Measurements from ENCODE around the gene KRT82.

KRT82 gene

DNA sequence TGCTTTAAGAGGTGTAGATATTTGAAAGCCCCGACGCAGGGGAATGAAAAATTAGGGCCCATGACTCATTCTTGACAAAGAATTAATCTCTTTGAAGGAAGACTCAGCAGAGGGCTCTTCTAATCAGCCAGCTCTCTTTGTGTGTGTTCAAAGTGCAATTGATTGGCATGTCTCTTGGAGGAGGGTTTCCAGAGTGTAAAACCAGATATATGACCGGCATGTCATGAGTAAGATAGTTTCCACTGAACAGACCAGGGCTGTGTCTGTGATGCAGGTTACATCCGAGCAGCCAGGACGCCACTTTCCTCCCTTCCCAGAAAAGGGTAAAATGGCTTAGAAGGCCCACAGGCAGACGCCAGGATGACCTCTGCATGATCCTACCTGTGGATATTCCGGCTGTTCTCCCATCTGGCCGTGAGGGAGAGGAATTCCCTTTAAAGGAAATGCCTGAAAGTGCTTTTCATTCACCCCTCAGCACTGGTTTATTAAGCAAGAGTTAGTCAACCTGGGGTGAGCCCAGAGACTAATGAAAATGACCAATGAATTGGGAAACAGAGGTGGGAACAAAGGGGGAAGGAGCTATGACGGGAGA lies 35.3 kb upstream of the KRT82 start:
- H3K36me3 ChIP-seq (ENCODE audit: control insufficient read depth, insufficient read depth, low read length), result no peaks in the 10 kb centered on the region
- H3K9ac ChIP-seq (ENCODE audit: low read length), result no peak overlapping the region
- H3K4me3 ChIP-seq (ENCODE audit: low read length), result no peak overlapping the region
- peaks cover 25% of the 10 kb centered on the region for H3K4me1 ChIP-seq (ENCODE audit: control insufficient read depth, insufficient read depth, low read length)
- no peaks in the 10 kb centered on the region for H3K9me3 ChIP-seq (ENCODE audit: control insufficient read depth, low read length)
- H3K27me3 ChIP-seq (ENCODE audit: control insufficient read depth, insufficient read depth, low read length), result no peaks in the 10 kb centered on the region

DNA sequence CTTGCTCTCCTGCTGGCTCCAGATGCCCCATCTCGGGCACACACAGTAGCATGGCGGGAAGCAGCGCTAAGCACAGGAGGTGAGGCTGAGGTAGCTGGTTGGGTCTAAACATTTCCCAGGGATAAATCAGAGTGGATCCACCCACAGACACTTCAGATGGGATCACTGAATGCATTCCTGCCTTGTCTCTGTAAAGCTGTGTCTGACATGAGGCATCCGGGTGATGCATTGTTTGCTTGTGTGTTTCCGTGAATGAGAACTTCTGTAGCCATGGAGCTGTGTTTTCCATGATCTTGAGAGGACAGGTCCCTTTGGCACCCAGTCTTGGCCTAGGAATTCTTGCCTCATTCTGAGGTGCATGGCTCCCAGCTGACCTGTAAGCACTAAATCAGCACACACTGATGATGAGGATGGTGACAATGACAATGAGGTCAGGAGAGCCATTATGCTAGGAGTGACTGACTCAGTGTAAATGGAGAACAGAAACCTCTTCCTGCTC lies 34.7 kb upstream of the KRT82 start:
- Histone ChIP-seq H3K9ac (ENCODE audit: low read length) (no peak overlapping the region), H3K27me3 (ENCODE audit: control insufficient read depth, insufficient read depth, low read length) (no peaks in the 10 kb centered on the region), H3K4me1 (ENCODE audit: control insufficient read depth, insufficient read depth, low read length) (peaks cover 30% of the 10 kb centered on the region), H3K4me3 (ENCODE audit: low read length) (no peak overlapping the region), H3K9me3 (ENCODE audit: control insufficient read depth, low read length) (no peaks in the 10 kb centered on the region), H3K36me3 (ENCODE audit: control insufficient read depth, insufficient read depth, low read length) (no peaks in the 10 kb centered on the region)

DNA sequence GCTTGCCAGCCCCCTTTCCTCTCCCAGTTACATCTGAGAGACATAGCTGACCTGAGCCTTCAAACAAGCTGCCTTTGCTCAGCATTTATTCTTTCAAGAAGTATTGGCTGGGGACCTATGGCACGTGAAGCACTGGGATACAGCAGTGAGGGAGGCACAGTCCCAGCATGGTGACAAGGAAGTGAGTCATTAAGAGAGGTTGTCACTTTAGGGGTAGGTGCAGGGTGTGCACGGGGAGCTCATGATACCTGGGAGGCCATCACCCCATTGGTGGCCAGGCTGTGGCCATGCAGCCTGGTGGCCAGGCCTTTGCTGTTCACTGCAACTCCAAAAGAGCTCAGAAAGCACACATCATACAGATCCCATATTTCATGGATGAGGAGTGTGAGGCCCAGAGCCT lies 33.7 kb upstream of the KRT82 start:
- Histone ChIP-seq H3K4me1 (ENCODE audit: control insufficient read depth, insufficient read depth, low read length) (peaks cover 39% of the 10 kb centered on the region), H3K9me3 (ENCODE audit: control insufficient read depth, low read length) (no peaks in the 10 kb centered on the region), H3K9ac (ENCODE audit: low read length) (no peak overlapping the region), H3K4me3 (ENCODE audit: low read length) (no peak overlapping the region), H3K36me3 (ENCODE audit: control insufficient read depth, insufficient read depth, low read length) (no peaks in the 10 kb centered on the region), H3K27me3 (ENCODE audit: control insufficient read depth, insufficient read depth, low read length) (no peaks in the 10 kb centered on the region)

- Histone ChIP-seq H3K36me3 (ENCODE audit: control insufficient read depth, insufficient read depth, low read length) (no peaks in the 10 kb centered on the region), H3K27me3 (ENCODE audit: control insufficient read depth, insufficient read depth, low read length) (no peaks in the 10 kb centered on the region), H3K9ac (ENCODE audit: low read length) (no peak overlapping the region), H3K4me3 (ENCODE audit: low read length) (no peak overlapping the region), H3K4me1 (ENCODE audit: control insufficient read depth, insufficient read depth, low read length) (peaks cover 37% of the 10 kb centered on the region), H3K9me3 (ENCODE audit: control insufficient read depth, low read length) (no peaks in the 10 kb centered on the region)
These were observed 33.3 kb upstream of the KRT82 start for GRCh38 chr12:52439420-52439819.

DNA sequence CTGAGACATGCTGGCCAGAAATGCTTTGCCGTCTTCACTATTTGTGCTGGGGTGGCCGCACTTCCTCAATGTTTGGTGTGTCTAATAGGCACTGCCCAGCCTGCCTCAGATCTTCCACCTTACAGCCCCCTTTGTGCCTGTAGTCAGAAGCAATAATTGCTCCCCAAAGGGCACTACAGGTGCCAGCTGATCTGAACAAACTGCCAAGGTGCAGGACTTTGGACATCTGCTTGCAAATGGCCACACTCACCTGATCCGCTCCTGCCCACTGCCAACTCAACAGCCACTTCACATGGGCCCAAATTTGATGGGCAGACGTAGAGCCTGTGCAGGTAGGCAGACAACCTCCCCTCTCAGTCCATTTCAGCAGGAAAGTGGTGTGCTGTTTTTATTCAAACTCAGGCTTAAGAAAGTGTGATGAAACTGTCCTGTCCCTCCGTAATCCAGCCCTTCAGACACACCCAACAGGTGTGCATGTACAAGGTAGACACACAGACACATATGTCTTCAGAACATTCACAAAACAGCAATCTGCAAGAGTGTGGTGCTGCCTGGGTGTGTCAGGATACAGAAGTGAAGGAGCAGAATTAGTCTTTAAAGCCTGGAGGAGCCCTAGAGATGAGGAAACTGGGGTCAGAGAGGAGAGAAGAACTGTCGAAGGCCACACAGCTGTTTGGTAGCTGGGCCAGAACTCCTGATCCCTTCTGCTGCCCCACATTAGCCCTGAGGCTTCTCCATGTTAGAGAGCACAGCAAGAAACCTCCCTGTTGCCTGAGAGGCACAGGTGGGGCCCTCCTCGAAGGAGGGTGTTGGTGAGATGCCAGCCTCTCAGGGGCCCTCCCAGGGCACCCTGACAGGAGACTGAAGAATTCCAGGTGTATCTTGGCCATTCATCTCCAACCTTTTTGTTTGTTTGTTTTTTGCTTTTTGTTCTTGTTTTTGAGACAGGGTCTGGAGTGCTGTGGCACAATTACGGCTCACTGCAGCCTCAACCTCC lies 32.5 kb upstream of the KRT82 start:
- H3K4me1 ChIP-seq (ENCODE audit: control insufficient read depth, insufficient read depth, low read length), result peaks cover 34% of the 10 kb centered on the region
- no peaks in the 10 kb centered on the region for H3K27me3 ChIP-seq (ENCODE audit: control insufficient read depth, insufficient read depth, low read length)
- H3K9me3 ChIP-seq (ENCODE audit: control insufficient read depth, low read length), result no peaks in the 10 kb centered on the region
- H3K4me3 ChIP-seq (ENCODE audit: low read length), result no peak overlapping the region
- no peaks in the 10 kb centered on the region for H3K36me3 ChIP-seq (ENCODE audit: control insufficient read depth, insufficient read depth, low read length)
- no peak overlapping the region for H3K9ac ChIP-seq (ENCODE audit: low read length)

- no peaks in the 10 kb centered on the region for H3K9me3 ChIP-seq (ENCODE audit: control insufficient read depth, low read length)
- H3K4me3 ChIP-seq (ENCODE audit: low read length), result no peak overlapping the region
- no peak overlapping the region for H3K9ac ChIP-seq (ENCODE audit: low read length)
- H3K36me3 ChIP-seq (ENCODE audit: control insufficient read depth, insufficient read depth, low read length), result no peaks in the 10 kb centered on the region
- H3K27me3 ChIP-seq (ENCODE audit: control insufficient read depth, insufficient read depth, low read length), result no peaks in the 10 kb centered on the region
- peaks cover 34% of the 10 kb centered on the region for H3K4me1 ChIP-seq (ENCODE audit: control insufficient read depth, insufficient read depth, low read length)
These were observed 31.4 kb upstream of the KRT82 start for GRCh38 chr12:52437508-52437907.

DNA sequence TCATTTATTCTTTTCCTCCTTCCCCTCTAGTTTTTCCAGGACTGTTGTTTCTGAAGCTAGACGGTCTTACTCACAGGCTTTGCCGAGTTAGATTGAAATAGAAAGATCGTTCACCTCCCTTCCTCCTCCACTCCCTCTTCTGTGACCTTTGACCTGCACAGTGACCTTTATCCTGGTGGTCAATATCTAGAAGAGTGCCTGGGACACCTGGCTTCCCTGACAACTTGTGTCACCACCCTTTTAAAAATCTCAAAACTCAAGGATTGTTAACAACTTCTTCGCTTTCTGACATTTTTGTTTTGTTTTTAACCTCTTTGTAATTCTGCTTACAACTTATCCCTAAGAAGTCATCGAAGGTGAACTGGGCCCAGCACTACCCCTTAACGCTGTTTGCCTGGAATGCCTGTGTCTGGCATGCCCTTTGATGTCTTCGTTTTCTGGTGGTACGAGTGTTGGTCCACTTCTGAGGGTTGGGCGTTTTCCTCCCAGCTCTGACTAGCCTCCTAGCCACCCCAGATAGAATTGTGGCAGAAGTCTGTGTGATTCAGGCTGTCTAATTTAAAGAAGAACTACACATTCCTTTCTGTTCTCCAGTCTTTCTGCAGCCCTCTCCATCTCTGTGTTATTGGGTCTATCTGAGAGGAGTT lies 30.8 kb upstream of the KRT82 start:
- Histone ChIP-seq H3K27me3 (ENCODE audit: control insufficient read depth, insufficient read depth, low read length) (no peaks in the 10 kb centered on the region), H3K9me3 (ENCODE audit: control insufficient read depth, low read length) (no peaks in the 10 kb centered on the region), H3K4me1 (ENCODE audit: control insufficient read depth, insufficient read depth, low read length) (peaks cover 34% of the 10 kb centered on the region), H3K9ac (ENCODE audit: low read length) (no peak overlapping the region), H3K4me3 (ENCODE audit: low read length) (no peak overlapping the region), H3K36me3 (ENCODE audit: control insufficient read depth, insufficient read depth, low read length) (no peaks in the 10 kb centered on the region)

DNA sequence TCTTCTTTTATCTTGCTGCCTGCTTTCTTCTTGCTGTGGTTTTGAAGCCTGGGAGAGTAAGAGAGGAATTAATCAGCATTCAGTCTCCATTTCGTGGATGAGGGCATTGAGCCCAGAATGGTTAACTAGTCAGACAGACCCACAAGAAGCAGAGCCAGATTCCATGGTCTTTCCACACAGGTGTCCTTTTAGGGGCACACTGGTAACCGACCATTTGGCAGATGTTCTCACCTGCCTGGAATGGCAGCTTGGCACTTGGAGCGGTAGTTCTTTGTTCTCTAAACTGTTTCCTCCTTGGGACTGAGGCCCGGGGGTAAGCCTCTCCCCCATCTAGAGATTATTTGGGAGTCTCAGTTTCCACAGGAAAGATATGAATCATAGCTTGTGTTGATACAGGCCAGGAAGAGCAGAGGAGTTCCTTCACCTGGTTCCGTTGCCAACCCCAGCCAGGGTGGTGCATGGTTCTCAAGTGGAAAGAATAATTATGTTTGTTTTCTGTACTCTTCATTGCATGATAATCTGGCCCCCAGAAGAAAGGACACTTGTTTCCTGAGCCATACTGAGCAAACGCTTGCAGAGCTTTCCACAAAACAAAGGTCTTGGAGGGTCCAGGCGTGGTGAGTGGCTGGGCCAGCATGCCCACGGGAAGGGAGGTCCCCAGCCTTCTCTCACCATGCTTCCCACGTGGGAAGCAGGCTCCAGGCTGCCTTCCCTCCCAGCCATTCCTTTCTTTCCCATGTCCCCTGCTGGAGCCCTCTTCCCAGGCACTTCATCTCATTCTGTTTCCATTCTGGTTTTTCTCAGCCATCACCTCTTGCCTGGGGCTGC lies 30.1 kb upstream of the KRT82 start:
- H3K36me3 ChIP-seq (ENCODE audit: control insufficient read depth, insufficient read depth, low read length), result no peaks in the 10 kb centered on the region
- no peaks in the 10 kb centered on the region for H3K9me3 ChIP-seq (ENCODE audit: control insufficient read depth, low read length)
- no peak overlapping the region for H3K4me3 ChIP-seq (ENCODE audit: low read length)
- no peak overlapping the region for H3K9ac ChIP-seq (ENCODE audit: low read length)
- peaks cover 34% of the 10 kb centered on the region for H3K4me1 ChIP-seq (ENCODE audit: control insufficient read depth, insufficient read depth, low read length)
- H3K27me3 ChIP-seq (ENCODE audit: control insufficient read depth, insufficient read depth, low read length), result peaks cover 3% of the 10 kb centered on the region

GRCh38 chr12:52435659-52435999 lies 29.5 kb upstream of the KRT82 start:
- Histone ChIP-seq H3K4me1 (ENCODE audit: control insufficient read depth, insufficient read depth, low read length) (peaks cover 34% of the 10 kb centered on the region), H3K4me3 (ENCODE audit: low read length) (no peak overlapping the region), H3K27me3 (ENCODE audit: control insufficient read depth, insufficient read depth, low read length) (peaks cover 7% of the 10 kb centered on the region), H3K9me3 (ENCODE audit: control insufficient read depth, low read length) (no peaks in the 10 kb centered on the region), H3K9ac (ENCODE audit: low read length) (no peak overlapping the region), H3K36me3 (ENCODE audit: control insufficient read depth, insufficient read depth, low read length) (no peaks in the 10 kb centered on the region)

GRCh38 chr12:52434760-52435530 lies 28.8 kb upstream of the KRT82 start:
- no peaks in the 10 kb centered on the region for H3K36me3 ChIP-seq (ENCODE audit: control insufficient read depth, insufficient read depth, low read length)
- no peaks in the 10 kb centered on the region for H3K9me3 ChIP-seq (ENCODE audit: control insufficient read depth, low read length)
- H3K4me3 ChIP-seq (ENCODE audit: low read length), result no peak overlapping the region
- H3K4me1 ChIP-seq (ENCODE audit: control insufficient read depth, insufficient read depth, low read length), result peaks cover 34% of the 10 kb centered on the region
- peaks cover 7% of the 10 kb centered on the region for H3K27me3 ChIP-seq (ENCODE audit: control insufficient read depth, insufficient read depth, low read length)
- H3K9ac ChIP-seq (ENCODE audit: low read length), result no peak overlapping the region

DNA sequence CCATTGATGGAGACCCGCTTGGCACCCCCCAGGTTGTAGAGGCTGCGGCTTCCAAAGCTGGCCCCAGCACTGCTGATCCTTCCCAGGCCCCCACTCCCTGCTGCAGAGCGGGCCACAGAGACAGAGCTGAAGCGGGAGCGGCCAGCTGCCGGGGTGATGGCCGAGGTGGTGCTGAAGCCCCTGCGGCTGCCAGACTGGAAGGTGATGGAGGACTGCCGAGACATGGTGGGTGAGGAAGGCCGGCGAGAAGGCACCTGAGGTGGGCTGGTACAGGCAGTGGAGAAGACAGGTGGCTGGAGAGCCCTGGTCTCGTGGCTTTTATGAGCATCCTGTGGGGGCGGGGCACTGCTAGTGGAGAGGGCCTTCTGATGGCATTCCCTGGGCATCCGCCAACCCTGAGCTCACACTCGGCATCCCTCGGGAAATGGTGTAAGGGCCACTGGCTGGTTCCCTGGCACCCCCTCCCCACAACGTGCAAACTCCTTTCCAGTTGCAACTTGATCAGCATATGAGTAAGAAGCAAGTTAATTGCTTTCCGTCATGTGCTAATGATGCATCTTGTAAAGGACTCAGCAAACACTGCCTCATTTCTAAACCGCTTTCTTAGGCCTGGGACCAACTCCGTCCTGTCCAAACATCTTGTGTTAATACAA lies 28.1 kb upstream of the KRT82 start, which contains the start of gene KRT75:
Gene KRT75 (minus strand): TSS at position 291 of the 653 bp plus-strand sequence. CDS start 67 bp downstream, at position 224.
- Histone ChIP-seq H3K27me3 (ENCODE audit: control insufficient read depth, insufficient read depth, low read length) (peaks cover 7% of the 10 kb centered on the region), H3K4me3 (ENCODE audit: low read length) (no peak within 1 kb of the TSS), H3K9me3 (ENCODE audit: control insufficient read depth, low read length) (no peaks in the 10 kb centered on the region), H3K4me1 (ENCODE audit: control insufficient read depth, insufficient read depth, low read length) (peaks cover 34% of the 10 kb centered on the region), H3K36me3 (ENCODE audit: control insufficient read depth, insufficient read depth, low read length) (no peaks in the 10 kb centered on the region), H3K9ac (ENCODE audit: low read length) (no peak within 1 kb of the TSS)
